DOHH2 (cell line): ENCODE data around the gene LILRB3.

Experiments
- H3F3A ChIP-seq: fragments of 200-600 bp; sonication (generic), shearing (Covaris generic); 2 replicates; pipeline ENCODE4 v1.6.0; 2016; ENCODE audit warnings: antibody characterized with exemption, mild to moderate bottlenecking; ENCODE audit not compliant: control insufficient read depth, insufficient read depth
- H3K27ac ChIP-seq: fragments of 200-600 bp; sonication (generic); 2 replicates; pipeline ENCODE4 v1.5.1; 2014; ENCODE audit warnings: low read depth, mild to moderate bottlenecking, low read length, moderate library complexity
- H3K27me3 ChIP-seq: fragments of 200-600 bp; sonication (generic); 2 replicates; pipeline ENCODE4 v1.6.1; 2014; ENCODE audit warnings: mild to moderate bottlenecking, low read length, mixed read lengths; ENCODE audit not compliant: control insufficient read depth
- H3K36me3 ChIP-seq: fragments of 200-600 bp; sonication (generic); 2 replicates; pipeline ENCODE4 v1.6.1; 2014; ENCODE audit warnings: mild to moderate bottlenecking, low read length, moderate library complexity, mixed read lengths; ENCODE audit not compliant: control insufficient read depth
- H3K4me1 ChIP-seq: fragments of 200-600 bp; sonication (generic); 2 replicates; pipeline ENCODE4 v1.6.1; 2014; ENCODE audit warnings: mild to moderate bottlenecking, low read length, mixed read lengths; ENCODE audit not compliant: control insufficient read depth
- H3K4me2 ChIP-seq: fragments of 200-600 bp; sonication (generic); 2 replicates; pipeline ENCODE4 v1.6.0; 2014; ENCODE audit warnings: mild to moderate bottlenecking, low read length, moderate library complexity
- H3K4me3 ChIP-seq: fragments of 200-600 bp; sonication (generic); 2 replicates; pipeline ENCODE4 v1.5.1; 2014; ENCODE audit warnings: mild to moderate bottlenecking, low read length, mixed read lengths
- H3K79me2 ChIP-seq: fragments of 200-600 bp; sonication (generic); 2 replicates; pipeline ENCODE4 v1.6.1; 2014; ENCODE audit warnings: mild to moderate bottlenecking, low read length, mixed read lengths; ENCODE audit not compliant: control insufficient read depth
- H3K9me2 ChIP-seq: fragments of 200-600 bp; sonication (generic); replicated peaks from 2 replicates; pipeline ENCODE4 v1.6.1; 2014; ENCODE audit warnings: mild to moderate bottlenecking, low read length, mixed read lengths; ENCODE audit not compliant: control insufficient read depth
- H3K9me3 ChIP-seq: fragments of 200-600 bp; sonication (generic); 2 replicates; pipeline ENCODE4 v1.6.1; 2014; ENCODE audit warnings: antibody characterized with exemption, low read length, mixed read lengths; ENCODE audit not compliant: control insufficient read depth, insufficient read depth
- H4K20me1 ChIP-seq: fragments of 200-600 bp; sonication (generic); 2 replicates; pipeline ENCODE4 v1.6.0; 2014; ENCODE audit warnings: low read depth, mild to moderate bottlenecking, antibody characterized with exemption, low read length, moderate library complexity; ENCODE audit not compliant: control insufficient read depth, insufficient read depth
- EZH2phosphoT487 ChIP-seq: fragments of 200-600 bp; sonication (generic); IDR thresholded peaks from 2 replicates; pipeline ENCODE4 v1.6.1; 2017; ENCODE audit warnings: borderline replicate concordance, mild to moderate bottlenecking, antibody characterized with exemption, low read length, moderate library complexity, mixed read lengths
- TF ChIP-seq, protein P1 (sequence below): fragments of 200-600 bp; sonication (generic); IDR thresholded peaks from one replicate; pipeline ENCODE4 v1.5.1; 2014; ENCODE audit warnings: antibody characterized with exemption, mild to moderate bottlenecking, low read depth, low read length; ENCODE audit not compliant: poor library complexity, severe bottlenecking

Gene LILRB3

DNA sequence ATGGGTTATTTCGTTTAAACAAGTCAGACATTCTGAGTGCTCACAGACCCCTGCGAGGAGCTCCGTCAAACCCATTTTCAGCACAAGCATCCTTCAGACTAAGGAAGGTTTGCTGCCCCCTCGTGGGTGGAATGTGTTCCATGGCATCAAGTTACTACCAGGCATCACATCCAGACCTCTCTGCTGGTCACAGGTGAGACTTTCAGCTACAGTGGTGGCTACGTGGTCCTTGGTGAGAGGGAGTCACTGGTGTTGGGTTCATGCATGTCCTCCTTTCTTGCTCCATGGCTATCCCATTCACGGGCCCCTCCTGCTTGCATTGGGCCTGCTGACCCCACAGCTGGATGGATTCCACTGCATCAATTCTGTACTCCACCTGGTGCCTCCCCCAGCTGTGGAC lies 43.3 kb upstream of the LILRB3 start:
- H3K27me3 ChIP-seq, result peaks cover 30% of the 10 kb centered on the region
- TF ChIP-seq, protein P1, sequence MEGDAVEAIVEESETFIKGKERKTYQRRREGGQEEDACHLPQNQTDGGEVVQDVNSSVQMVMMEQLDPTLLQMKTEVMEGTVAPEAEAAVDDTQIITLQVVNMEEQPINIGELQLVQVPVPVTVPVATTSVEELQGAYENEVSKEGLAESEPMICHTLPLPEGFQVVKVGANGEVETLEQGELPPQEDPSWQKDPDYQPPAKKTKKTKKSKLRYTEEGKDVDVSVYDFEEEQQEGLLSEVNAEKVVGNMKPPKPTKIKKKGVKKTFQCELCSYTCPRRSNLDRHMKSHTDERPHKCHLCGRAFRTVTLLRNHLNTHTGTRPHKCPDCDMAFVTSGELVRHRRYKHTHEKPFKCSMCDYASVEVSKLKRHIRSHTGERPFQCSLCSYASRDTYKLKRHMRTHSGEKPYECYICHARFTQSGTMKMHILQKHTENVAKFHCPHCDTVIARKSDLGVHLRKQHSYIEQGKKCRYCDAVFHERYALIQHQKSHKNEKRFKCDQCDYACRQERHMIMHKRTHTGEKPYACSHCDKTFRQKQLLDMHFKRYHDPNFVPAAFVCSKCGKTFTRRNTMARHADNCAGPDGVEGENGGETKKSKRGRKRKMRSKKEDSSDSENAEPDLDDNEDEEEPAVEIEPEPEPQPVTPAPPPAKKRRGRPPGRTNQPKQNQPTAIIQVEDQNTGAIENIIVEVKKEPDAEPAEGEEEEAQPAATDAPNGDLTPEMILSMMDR, result peak; percentile 84
- no peak for TF ChIP-seq EZH2phosphoT487
- no peak overlapping the region for H3K4me2 ChIP-seq

DNA sequence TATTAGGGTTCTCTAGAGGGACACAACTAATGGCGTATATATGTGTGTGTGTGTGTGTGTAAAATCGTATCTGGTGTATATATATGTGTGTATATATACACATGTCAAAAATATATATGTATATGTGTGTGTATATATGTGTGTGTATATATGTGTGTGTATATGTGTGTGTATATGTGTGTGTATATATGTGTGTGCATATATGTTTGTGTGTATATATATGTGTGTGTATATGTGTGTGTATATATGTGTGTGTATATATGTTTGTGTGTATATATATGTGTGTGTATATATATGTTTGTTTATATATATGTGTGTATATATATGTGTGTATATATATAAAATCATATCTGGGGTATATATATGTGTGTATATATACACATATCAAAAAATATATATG lies 39.7 kb upstream of the LILRB3 start:
- H3K9me2 ChIP-seq, result no peaks in the 10 kb centered on the region
- no peaks in the 10 kb centered on the region for H4K20me1 ChIP-seq

More for the DNA sequence above, 43.3 kb upstream of the LILRB3 start:
- no peaks in the 10 kb centered on the region for H3K4me1 ChIP-seq
- H3K4me3 ChIP-seq, result no peak overlapping the region
- no peaks in the 10 kb centered on the region for H3K79me2 ChIP-seq
- H4K20me1 ChIP-seq, result no peaks in the 10 kb centered on the region
- no peaks in the 10 kb centered on the region for H3K9me3 ChIP-seq
- H3K36me3 ChIP-seq, result no peaks in the 10 kb centered on the region
- H3K27ac ChIP-seq, result no peak overlapping the region
- no peaks in the 10 kb centered on the region for H3F3A ChIP-seq
- no peaks in the 10 kb centered on the region for H3K9me2 ChIP-seq

DNA sequence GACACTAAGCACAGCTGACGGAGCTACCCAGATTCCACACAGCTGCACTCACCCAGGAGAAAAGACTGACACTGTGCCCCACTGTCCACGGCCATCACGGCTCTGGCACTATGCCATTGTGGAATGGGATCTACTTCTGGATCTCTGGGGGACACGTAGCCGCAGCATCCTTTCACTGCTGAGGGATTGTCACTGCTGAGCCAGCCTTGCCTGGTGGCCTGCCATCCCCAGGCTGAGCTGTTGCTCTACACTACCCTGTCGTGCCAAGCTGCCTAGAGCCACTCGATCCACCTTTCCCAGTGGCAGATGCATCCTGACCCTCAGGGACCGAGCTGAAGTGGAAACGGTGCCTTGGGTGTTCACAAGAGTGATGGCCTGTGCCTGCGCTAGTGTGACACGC lies 39.3 kb upstream of the LILRB3 start:
- Histone ChIP-seq H3K36me3 (no peaks in the 10 kb centered on the region), H3K9me2 (no peaks in the 10 kb centered on the region), H3F3A (no peaks in the 10 kb centered on the region), H4K20me1 (no peaks in the 10 kb centered on the region), H3K27me3 (peaks cover 12% of the 10 kb centered on the region), H3K4me2 (no peak overlapping the region), H3K4me3 (no peak overlapping the region), H3K79me2 (no peaks in the 10 kb centered on the region), H3K4me1 (no peaks in the 10 kb centered on the region), H3K9me3 (no peaks in the 10 kb centered on the region), H3K27ac (no peak overlapping the region)
- TF ChIP-seq, protein P1, result no peak
- no peak for TF ChIP-seq EZH2phosphoT487

More for the DNA sequence above, 39.7 kb upstream of the LILRB3 start:
- TF ChIP-seq, protein P1, result no peak
- TF ChIP-seq EZH2phosphoT487, result no peak
- H3K36me3 ChIP-seq, result no peaks in the 10 kb centered on the region
- no peak overlapping the region for H3K27ac ChIP-seq
- H3K4me1 ChIP-seq, result no peaks in the 10 kb centered on the region
- no peak overlapping the region for H3K4me3 ChIP-seq
- no peaks in the 10 kb centered on the region for H3F3A ChIP-seq
- no peaks in the 10 kb centered on the region for H3K9me3 ChIP-seq
- H3K79me2 ChIP-seq, result no peaks in the 10 kb centered on the region
- H3K4me2 ChIP-seq, result no peak overlapping the region
- H3K27me3 ChIP-seq, result peaks cover 10% of the 10 kb centered on the region; the same call in 1 of the 2 replicates
